Dedifferentiated amniotic fluid mesenchymal stem cell (primary cell): ENCODE measurements around the gene CLEC2L.

ENCODE experiments used
- DNase-seq: peaks from one replicate; pipeline ENCODE4 v3.0.0-alpha.2; 2016; ENCODE audit errors: extremely low spot score

CLEC2L gene

GRCh38 chr7:139523199-139523941 lies at the start of gene CLEC2L:
CLEC2L (plus strand) TSS chr7:139523685; CDS start chr7:139523928, 243 bp downstream.
- DNase-seq: no peak

GRCh38 chr7:139476139-139476538 lies 47.3 kb upstream of the CLEC2L start:
- DNase-seq: no peak

DNA sequence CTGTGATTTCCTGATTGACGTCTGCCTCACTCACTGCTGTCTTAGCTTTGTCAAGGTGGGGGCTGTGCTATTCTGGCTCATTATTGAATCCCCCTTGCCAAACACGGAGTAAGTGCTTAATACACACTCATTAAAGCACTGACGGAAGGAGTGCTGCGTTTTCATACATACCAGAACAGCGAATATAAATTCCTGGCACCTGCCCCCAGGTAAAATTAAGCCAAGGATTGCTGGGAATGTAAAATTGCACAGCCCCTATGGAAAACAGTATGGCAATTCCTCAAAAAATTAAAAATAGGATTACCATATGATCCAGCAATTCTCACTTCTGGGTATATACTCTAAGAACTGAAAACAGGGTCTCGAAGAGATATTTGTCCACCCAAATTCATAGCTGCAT lies 46.6 kb upstream of the CLEC2L start:
- DNase-seq: no peak

DNA sequence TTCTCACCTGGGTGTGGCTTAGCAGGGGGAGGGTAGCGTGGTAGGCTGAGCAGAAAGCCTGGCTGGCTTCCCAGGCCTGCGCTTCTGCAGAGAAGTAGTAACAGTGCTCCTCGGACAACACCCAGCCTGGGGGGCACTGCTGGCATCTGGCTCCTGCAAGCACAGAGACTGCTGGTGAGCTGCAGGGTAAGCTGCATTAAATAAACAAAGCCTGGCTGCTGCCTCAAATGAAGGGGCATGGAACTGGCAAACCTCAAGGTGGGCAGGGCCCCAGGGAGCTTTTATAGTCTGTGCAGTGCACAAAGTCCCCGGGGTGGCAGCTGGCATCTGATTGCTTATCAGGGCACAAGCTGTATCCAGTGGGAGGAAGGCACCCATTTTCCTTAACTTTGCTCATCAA lies 43.9 kb upstream of the CLEC2L start:
- no peak for DNase-seq

- no peak for DNase-seq
These were observed 42.1 kb upstream of the CLEC2L start for GRCh38 chr7:139481364-139481763.

GRCh38 chr7:139482122-139482521 lies 41.4 kb upstream of the CLEC2L start:
- DNase-seq: no peak

DNA sequence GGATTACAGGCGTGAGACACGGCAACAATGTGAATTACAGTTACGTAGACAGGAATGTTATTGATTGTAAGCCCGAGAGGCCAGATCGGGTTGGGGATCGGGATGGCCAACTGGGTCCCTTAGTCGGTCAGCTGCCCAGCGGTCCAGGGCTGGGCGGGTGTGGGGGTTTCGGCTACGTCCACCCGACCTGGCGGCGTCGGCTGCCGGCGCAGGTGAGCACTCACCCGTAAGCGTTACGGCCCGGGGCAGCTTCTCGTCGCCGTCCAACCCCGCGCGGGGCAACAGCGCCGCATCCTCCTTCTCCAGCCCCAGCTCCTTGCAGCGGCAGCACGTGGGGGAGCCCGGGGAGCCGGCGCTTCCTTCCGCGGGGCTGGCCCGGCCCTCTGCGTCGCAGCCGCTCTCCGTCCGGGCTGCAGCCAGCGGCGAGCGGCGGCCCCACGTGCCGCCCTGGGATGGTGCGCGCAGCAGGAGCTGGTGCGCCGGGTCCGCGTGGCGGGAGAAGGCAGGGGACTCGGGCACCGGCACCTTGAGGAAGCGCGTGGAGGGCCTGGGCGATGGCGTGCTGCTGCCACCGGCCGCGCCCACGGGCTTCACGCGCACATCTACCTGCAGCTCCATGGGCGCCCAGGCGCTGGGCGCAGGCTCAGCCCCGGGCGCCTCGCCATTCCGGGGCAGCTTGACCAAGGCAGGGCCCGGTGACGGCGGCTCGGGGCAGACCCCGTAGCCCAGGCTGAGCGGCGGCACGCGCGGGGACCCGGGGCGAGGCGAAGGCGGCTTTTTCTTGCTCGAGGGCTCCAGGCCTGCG lies 40.6 kb upstream of the CLEC2L start:
- no peak for DNase-seq

DNA sequence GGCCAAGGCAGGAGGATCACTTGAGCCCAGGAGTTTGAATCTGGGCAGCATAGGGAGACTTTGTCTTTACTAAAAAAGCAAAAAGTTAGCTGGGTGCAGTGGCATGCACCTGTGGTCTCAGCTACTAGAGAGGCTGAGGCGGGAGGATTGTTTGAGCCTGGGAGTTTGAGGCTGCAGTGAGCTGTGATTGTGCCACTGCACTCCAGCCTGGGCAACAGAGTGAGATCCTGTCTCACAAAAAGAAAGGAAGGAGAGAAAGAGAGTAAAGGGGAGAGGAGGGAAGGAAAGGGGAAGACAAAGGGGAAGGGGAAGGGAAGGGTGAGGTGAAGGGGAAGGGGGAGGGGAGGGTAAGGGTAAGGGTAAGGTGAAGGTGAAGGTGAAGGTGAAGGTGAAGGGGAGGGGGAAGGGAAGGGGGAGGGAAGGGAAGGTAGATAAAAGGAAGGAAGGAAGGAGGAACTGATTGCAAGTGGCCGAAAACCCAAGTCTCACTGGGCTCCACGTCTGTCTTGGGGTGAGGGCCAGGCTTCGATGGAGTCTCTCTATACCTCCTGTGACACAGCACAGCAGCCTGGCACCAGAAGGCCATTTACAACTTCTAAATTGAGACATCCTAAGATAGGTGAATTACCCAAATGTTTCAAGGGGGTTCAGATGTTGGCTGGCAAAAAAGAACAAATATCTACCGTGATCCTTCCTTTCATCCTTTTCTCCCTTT lies 36.0 kb upstream of the CLEC2L start:
- no peak for DNase-seq

GRCh38 chr7:139488810-139489209 lies 34.7 kb upstream of the CLEC2L start:
- DNase-seq: no peak

GRCh38 chr7:139490130-139490529 lies 33.4 kb upstream of the CLEC2L start:
- no peak for DNase-seq

DNA sequence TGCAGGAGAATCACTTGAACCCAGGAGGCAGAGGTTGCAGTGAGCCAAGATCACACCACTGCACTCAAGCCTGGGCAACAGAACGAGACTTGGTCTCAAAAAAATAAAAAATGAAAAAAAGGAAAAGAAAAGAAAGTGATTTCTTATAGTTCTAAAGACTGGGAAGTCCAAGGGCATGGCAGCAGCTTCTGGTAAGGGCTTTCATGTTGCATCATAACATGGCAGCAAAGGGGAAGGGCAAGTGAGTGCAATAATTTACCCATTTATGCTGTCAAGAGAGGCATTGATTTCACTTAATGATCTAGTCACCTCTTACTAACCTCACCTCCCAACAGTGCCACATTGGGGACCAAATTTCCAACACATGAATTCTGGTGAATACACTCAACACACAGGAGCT lies 31.2 kb upstream of the CLEC2L start:
- DNase-seq: no peak

DNA sequence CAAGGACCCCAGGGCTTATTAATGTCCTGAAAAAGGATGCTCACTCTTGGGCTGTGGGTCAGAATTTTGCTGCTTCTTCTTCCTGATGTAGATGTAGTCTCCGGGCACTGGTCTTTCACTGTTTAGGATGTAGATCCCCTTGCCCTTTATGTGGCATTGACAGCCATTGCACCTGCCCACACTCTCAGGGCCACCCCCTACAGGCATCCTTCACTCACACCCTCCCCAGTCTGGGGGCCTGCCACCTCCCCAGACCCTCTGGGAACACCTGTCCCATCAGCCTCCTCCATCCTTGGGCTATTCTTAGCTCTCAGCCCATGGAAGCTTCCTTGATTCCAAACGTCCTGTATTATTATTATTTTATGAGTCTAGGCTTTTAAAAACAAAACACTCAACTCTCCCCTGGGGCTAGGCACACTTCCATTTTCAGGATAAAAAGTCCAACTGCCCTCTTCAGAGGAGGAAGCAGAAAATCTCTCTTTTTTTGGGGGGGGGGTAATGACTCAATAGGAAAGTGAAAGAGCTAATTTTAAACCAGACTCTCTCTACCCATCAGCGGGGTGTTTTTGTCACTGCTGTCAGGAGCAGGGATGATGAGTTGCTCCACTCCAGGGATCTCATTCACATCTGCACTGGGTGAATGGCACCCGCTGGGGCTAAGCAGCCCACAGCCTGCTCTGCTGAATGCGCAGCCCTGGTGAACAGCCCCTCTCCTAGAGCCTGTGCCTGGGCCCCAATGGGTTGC lies 28.5 kb upstream of the CLEC2L start:
- no peak for DNase-seq

GRCh38 chr7:139495580-139496125 lies 27.8 kb upstream of the CLEC2L start:
- no peak for DNase-seq

DNA sequence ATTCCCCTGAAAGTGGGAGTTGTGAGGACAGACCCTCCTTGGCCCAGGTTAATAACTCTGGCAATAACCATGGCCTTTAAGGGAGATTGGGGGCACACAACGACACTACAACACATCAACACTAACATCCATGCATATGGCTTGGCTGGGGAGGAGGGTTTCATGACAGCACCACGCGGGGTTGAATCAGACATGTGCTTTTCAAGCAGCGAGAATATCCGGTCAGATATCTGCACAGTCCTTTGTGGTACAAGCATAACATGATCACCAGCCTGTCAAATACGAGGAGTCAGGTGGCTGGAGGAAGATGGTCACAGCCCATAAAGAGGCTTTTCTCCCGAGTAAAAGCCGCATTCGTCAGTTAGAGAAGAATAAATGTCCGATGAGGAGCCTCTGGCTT lies 27.0 kb upstream of the CLEC2L start:
- DNase-seq: no peak

GRCh38 chr7:139500770-139501138 lies 22.7 kb upstream of the CLEC2L start:
- DNase-seq: no peak

DNA sequence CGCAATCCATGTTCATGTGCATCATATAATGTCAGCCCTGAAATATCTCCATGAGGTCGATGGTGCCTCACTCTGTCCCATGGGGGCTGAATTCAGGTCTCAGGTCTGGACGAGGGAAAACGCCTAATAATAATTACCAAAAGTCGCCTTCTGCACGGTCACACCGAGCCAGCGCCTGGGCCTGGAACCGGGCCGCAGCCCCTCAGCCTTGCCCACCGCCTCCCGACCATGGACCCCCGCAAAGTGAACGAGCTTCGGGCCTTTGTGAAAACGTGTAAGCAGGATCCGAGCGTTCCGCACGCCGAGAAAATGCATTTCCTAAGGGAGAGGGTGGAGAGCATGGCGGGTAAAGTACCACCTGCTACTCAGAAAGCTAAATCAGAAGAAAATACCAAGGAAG lies 21.3 kb upstream of the CLEC2L start:
- DNase-seq: no peak

DNA sequence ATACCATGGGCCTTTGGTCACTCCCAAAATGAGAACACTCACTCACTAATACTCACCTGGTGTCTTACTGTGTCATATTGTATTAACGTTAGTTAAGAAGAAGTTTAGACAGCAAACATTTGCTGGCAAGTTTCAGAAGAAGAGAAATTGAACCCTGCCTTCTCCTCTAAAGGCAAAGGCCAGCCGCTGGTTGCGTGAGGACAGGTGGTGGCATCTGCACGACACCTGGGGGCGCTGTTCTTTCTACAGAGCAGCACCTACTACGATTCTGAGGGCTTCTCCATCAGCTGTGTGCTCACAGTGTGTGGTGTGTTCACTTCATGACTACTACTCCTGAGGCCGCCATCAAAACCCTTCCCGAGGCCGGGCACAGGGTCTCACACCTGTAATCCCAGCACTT lies 17.9 kb upstream of the CLEC2L start:
- no peak for DNase-seq

GRCh38 chr7:139509535-139509934 lies 13.9 kb upstream of the CLEC2L start:
- DNase-seq: no peak

GRCh38 chr7:139511315-139511714 lies 12.2 kb upstream of the CLEC2L start:
- DNase-seq: no peak

GRCh38 chr7:139515266-139515665 lies 8.2 kb upstream of the CLEC2L start:
- DNase-seq: no peak

DNA sequence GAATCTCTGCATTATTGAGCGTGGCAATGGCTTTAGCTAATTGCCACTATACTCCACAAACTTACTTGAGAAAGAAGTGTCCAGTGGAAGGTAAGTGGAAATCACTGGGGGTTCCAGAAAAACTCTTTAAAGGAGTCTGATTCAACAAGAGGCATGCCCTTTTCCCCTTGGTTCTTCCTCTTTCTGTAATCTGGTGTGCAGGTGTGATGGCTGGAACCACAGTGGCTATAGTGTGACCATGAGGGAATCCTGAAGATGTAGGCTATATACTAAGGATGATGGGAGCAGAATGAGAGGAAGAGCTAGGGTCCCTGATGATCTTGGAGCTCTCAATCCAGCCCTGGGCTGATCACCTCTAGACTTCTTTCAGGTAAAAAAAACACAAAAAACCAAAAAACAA lies 2.0 kb upstream of the CLEC2L start:
- DNase-seq: no peak

DNA sequence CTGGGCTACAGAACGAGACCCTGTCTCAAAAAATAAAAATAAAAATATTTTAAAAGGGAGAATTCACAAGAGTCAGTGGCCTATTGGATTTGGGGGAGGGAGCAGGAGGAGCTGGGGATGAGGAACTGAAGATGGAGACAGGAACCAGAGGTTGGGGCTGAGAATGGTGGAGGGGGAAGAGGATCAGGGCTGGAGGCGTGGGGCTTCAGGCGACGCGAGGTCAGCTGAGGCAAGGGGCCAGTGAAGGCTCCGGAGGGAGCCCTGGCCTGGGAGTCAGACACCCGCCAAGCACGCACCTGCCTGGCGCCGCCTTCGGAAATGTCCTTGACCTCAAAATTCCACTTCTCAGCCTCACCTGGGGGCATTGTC lies 671 bp upstream of the CLEC2L start:
- DNase-seq: no peak
